ENCODE results near the gene SLC37A4.
"Not testable (repeated sequence)": the region's sequence is repeated elsewhere in the genome, so short reads cannot be mapped to it uniquely, and the experiment has no call there.

SLC37A4 gene

DNA sequence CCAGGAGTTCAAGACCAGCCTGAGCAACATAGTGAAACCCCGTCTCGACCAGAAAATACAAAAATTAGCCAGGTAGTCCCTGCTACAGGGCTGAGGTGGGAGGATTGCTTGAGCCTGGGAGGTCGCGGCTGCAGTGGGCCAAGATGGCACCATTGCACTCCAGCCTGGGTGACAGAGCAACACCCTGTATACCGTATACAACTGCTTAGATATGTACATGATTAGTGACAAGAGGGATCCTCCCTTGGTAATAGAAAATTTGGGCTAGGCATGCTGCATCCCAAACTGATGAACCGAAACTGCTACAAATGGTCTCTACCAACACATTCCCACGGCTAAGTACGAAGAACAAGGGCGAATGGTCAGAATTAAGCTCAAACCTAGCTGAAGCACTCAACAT, 12.2 kb upstream of the SLC37A4 start:
- DNase-seq (ENCODE audit: extremely low read depth in 1 of 2, low read depth in 1 of 2), result no peak

- DNase-seq (ENCODE audit: extremely low read depth in 1 of 2, low read depth in 1 of 2), result no peak
Observed at GRCh38 chr11:119041821-119042514, 11.3 kb upstream of the SLC37A4 start.

- DNase-seq (ENCODE audit: extremely low read depth in 1 of 2, low read depth in 1 of 2), result not testable (repeated sequence)
Observed at GRCh38 chr11:119039471-119039870, 8.8 kb upstream of the SLC37A4 start.

- DNase-seq (ENCODE audit: extremely low read depth in 1 of 2, low read depth in 1 of 2), result no peak
Observed at GRCh38 chr11:119038884-119039283, 8.2 kb upstream of the SLC37A4 start.

- no peak for DNase-seq (ENCODE audit: extremely low read depth in 1 of 2, low read depth in 1 of 2)
Observed at GRCh38 chr11:119034813-119035212, 4.1 kb upstream of the SLC37A4 start.

DNA sequence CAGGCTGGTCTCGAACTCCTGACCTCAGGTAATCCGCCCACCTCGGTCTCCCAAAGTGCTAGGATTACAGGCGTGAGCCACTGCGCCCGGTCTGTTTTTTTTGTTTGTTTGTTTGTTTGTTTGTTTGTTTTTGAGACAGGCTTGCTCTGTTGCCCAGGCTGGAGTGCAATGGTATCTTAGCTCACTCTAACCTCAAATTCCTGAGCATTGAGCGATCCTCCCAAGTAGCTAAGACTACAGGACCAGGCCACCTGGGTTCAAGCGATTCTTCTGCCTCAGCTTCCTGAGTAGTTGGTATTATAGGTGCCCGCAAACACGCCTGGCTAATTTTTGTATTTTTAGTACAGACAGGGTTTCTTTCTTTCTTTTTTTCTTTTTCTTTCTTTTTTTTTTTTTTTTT, 2.7 kb upstream of the SLC37A4 start:
- DNase-seq (ENCODE audit: extremely low read depth in 1 of 2, low read depth in 1 of 2), result not testable (repeated sequence)

DNA sequence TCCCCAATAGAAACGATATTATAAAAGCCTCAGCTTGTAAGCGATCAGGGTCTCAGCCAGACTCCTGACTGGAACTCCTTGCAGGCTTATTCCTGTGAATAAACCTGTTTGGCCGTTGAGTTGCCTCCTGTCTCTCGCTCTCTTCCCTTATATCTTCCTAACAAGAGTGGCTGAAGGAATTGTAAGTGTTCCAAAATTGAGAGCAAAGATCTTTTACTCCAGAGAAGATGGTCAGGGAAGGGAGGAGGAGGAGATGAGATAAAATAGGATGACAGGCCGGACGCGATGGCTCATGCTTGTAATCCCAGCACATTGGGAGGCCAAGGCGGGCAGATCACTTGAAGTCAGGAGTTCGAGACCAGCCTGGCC, 1.2 kb upstream of the SLC37A4 start:
- no peak for DNase-seq (ENCODE audit: extremely low read depth in 1 of 2, low read depth in 1 of 2)

DNA sequence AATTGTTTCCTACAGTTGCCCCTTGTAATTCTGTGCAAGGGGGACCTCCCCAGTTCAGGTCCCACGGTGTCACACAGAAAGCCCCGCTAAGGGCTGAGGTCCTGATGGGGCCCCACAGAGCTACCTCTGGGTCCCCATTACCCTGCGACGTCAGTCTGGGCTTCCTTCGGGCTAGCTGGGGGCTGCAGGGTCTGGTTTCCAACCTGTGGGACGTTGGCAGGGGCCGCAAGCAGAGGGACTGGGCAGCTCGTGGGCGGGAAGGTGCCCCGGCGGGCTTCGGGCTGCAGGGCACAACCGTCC, 698 bp downstream of the SLC37A4 start:
- no peak for DNase-seq (ENCODE audit: extremely low read depth in 1 of 2, low read depth in 1 of 2)

DNA sequence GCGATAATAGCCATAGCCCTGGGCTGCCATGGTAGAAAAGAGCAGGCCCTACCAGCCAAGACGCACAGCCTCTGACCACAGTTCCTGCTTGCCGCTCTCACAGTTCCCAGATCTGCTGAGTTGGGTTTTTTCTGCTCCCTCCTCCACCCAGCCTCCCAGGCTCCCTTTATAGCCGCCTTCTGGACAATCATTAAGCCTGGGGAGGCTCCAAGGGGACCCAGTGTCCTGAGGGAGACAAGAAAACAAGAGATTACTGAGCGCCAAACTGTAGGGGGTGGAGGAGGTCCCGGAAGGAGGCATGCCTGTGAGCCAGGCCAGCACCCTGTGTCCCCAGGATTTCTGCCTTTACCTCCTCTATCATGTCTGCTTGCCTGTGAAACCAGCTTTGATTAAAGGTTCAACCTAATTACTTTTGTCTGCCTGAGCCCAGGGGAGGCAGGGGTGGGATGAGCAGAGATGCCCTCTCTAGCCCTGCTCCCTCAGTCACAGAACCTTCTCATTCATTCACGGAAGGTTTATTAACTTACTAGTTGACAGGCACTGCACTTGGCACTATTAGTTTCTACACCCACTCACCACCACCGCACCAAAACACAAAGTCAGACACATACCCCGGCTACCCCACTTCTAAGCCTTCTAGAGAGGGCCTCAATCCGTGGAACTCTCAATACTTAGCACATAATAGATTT, 1.2 kb downstream of the SLC37A4 start:
- peak; percentile 9 to 16 for DNase-seq (ENCODE audit: extremely low read depth in 1 of 2, low read depth in 1 of 2)

GRCh38 chr11:119029069-119029339, 1.7 kb downstream of the SLC37A4 start:
- DNase-seq (ENCODE audit: extremely low read depth in 1 of 2, low read depth in 1 of 2), result no peak

DNA sequence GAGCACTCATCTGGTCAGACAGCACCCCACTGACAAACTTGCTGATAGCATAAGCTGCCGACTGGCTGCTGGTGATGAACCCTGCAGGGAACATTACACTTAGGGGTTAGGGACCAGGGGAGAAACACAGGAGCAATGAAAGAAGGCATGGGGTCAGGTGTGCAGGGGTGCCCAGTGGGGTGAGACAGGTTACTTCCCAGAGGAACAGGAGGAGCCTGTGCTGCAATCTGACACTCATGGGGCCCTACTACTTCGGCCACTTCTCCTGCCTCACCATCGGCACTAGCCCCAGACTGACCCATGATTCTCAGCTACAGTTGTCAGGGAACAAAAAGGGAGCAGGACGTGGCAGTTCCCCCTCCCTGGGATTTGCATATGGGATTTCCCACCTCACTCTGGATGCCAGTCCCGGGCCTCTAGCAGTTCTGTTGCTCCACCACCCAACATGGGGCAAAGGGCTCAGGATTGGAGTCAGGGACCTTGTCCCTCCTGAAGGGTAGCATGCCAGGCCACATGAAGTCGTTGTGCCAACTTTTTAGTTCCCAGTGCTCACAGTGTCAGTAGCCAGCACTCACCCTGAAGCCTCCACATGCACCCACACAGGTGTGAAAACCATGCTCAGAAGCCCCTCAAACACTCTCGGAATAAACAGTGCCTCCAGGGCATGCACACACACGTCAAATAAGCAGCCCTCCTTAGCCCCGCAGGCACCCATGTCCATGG, 2.2 kb downstream of the SLC37A4 start:
- no peak for DNase-seq (ENCODE audit: extremely low read depth in 1 of 2, low read depth in 1 of 2)

GRCh38 chr11:119027561-119028345, 2.9 kb downstream of the SLC37A4 start:
- no peak for DNase-seq (ENCODE audit: extremely low read depth in 1 of 2, low read depth in 1 of 2)

GRCh38 chr11:119026970-119027369, 3.7 kb downstream of the SLC37A4 start:
- no peak for DNase-seq (ENCODE audit: extremely low read depth in 1 of 2, low read depth in 1 of 2)

GRCh38 chr11:119025978-119026766, 4.5 kb downstream of the SLC37A4 start:
- DNase-seq (ENCODE audit: extremely low read depth in 1 of 2, low read depth in 1 of 2), result no peak

- DNase-seq (ENCODE audit: extremely low read depth in 1 of 2, low read depth in 1 of 2), result no peak
Observed at GRCh38 chr11:119025541-119025940, 5.1 kb downstream of the SLC37A4 start.

DNA sequence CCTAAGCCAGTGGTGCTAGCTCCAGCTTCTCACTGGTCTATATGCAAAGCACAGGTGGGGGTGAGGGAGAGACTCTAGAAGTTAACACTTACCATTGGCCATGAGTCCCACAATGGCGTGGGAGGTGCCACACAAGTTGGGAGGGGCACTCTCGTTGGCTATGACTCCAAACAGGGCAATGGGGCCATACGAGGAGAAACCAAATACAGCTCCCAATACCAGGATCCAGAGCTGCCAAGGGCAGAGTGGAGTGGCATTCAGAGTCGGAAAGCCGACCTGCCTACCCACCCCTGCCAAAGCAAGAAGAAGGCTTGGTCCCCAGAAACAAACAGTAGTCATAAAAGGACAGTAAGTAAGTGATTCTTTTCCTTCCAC, 5.6 kb downstream of the SLC37A4 start:
- no peak for DNase-seq (ENCODE audit: extremely low read depth in 1 of 2, low read depth in 1 of 2)

DNA sequence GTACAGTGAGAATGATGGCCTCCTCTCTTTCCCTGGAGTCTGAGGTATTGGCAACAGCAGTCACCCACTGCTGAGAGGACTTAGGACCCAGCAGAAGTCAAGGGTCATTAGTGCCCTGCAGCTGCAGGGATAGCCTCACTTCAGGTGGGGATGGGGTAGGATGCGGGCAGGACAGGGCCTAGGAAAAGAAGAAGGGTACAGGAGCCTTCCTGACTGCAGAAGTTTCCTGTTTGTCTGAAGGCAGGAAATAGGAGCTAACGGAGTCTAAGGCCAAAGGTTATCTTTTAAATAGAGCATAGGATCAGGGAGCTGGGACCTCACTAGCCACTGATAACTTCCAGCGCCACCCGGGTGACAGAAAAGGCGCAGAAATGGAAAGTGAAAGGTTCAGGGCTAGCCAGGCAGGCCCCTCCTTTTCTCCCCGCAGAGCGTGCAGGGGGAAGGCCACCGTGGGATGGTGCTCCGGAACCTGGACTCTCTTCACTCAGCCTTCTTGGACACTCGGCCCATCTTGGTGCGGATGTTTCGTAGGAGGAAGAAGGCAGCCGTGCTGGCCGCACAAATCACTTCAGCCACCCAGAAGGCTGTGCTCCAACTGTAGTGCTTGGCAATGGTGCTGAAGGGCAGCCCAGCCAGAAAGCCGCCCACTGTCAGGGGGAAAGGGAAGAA, 6.1 kb downstream of the SLC37A4 start:
- DNase-seq (ENCODE audit: extremely low read depth in 1 of 2, low read depth in 1 of 2), result no peak

GRCh38 chr11:119023741-119024140, 6.9 kb downstream of the SLC37A4 start:
- DNase-seq (ENCODE audit: extremely low read depth in 1 of 2, low read depth in 1 of 2), result no peak

DNA sequence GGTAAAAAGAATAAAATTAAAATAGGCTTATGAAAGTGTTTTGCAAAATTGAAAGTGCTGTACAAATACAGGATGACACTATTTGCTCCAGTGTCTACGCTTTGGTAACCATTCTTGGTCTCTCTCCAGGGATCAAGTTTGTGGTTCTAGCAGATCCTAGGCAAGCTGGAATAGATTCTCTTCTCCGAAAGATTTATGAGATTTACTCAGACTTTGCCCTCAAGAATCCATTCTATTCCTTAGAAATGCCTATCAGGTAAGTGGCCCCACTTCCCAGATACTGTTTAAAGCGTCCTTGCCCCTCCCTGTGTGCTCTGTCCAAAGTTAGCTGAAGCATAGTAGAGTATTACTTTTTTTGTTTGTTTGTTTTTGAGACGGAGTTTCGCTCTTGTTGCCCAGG, 9.0 kb downstream of the SLC37A4 start:
- no peak for DNase-seq (ENCODE audit: extremely low read depth in 1 of 2, low read depth in 1 of 2)

DNA sequence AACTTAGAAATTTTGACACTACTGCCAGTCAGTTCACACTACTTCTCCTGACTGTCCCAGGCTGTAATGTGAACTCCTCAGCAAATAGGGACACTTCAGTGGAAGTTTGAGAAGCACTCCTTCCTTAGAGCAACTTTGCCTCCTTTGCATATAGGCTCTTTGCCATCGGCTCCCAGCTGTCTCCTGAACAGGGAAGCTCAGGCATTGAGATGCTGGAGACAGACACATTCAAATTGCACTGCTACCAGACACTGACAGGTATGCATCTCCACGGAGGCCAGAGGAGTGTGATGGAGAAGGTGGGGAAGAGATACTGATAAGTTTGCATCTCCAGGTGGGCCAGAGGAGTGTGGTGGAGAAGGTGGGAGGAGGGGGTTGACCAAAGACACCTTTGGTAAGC, 10.7 kb downstream of the SLC37A4 start:
- no peak for DNase-seq (ENCODE audit: extremely low read depth in 1 of 2, low read depth in 1 of 2)
